ENCODE results near the gene MISP.

Gene MISP

GRCh38 chr19:795691-796581 lies 45.0 kb downstream of the MISP start:
- in situ Hi-C loops (cut with HindIII; ENCODE audit: low sequenced_read_pairs), result no loop called here

GRCh38 chr19:796692-797527 lies 46.0 kb downstream of the MISP start, which contains the start of gene PTBP1:
Gene PTBP1 (plus strand): TSS chr19:797452. CDS start chr19:797498, 46 bp downstream.
- in situ Hi-C loops (cut with HindIII; ENCODE audit: low sequenced_read_pairs), result no loop called here

GRCh38 chr19:797528-798414 lies 46.9 kb downstream of the MISP start:
- in situ Hi-C loops (cut with HindIII; ENCODE audit: low sequenced_read_pairs), result no loop called here

GRCh38 chr19:798415-799075 lies 47.6 kb downstream of the MISP start:
- in situ Hi-C loops (cut with HindIII; ENCODE audit: low sequenced_read_pairs), result no loop called here

- in situ Hi-C loops (cut with HindIII; ENCODE audit: low sequenced_read_pairs), result no loop called here
These were observed 48.4 kb downstream of the MISP start for GRCh38 chr19:799076-799881.

GRCh38 chr19:800360-801029 lies 49.6 kb downstream of the MISP start:
- in situ Hi-C loops (cut with HindIII; ENCODE audit: low sequenced_read_pairs), result no loop called here

- in situ Hi-C loops (cut with HindIII; ENCODE audit: low sequenced_read_pairs), result no loop called here
These were observed 50.3 kb downstream of the MISP start for GRCh38 chr19:801030-801860.

GRCh38 chr19:801861-802497 lies 51.1 kb downstream of the MISP start:
- in situ Hi-C loops (cut with HindIII; ENCODE audit: low sequenced_read_pairs), result no loop called here

GRCh38 chr19:802498-803098 lies 51.7 kb downstream of the MISP start:
- in situ Hi-C loops (cut with HindIII; ENCODE audit: low sequenced_read_pairs), result no loop called here

- in situ Hi-C loops (cut with HindIII; ENCODE audit: low sequenced_read_pairs), result no loop called here
These were observed 52.2 kb downstream of the MISP start for GRCh38 chr19:803099-803561.

GRCh38 chr19:803686-804418 lies 52.9 kb downstream of the MISP start:
- in situ Hi-C loops (cut with HindIII; ENCODE audit: low sequenced_read_pairs), result no loop called here

GRCh38 chr19:804419-805165 lies 53.7 kb downstream of the MISP start:
- in situ Hi-C loops (cut with HindIII; ENCODE audit: low sequenced_read_pairs), result no loop called here

- in situ Hi-C loops (cut with HindIII; ENCODE audit: low sequenced_read_pairs), result no loop called here
These were observed 54.2 kb downstream of the MISP start for GRCh38 chr19:805166-805551.

- in situ Hi-C loops (cut with HindIII; ENCODE audit: low sequenced_read_pairs), result no loop called here
These were observed 55.0 kb downstream of the MISP start for GRCh38 chr19:805600-806550.
